GM19395 (cell line): ENCODE data around the gene GAK.

Experiments
- ATAC-seq: cut with Tn5 transposase; IDR thresholded peaks from one replicate; pipeline ENCODE4 v1.9.1; 2021; ENCODE audit warnings: mild to moderate bottlenecking, moderate library complexity; ENCODE audit not compliant: unreplicated experiment

The GAK gene

DNA sequence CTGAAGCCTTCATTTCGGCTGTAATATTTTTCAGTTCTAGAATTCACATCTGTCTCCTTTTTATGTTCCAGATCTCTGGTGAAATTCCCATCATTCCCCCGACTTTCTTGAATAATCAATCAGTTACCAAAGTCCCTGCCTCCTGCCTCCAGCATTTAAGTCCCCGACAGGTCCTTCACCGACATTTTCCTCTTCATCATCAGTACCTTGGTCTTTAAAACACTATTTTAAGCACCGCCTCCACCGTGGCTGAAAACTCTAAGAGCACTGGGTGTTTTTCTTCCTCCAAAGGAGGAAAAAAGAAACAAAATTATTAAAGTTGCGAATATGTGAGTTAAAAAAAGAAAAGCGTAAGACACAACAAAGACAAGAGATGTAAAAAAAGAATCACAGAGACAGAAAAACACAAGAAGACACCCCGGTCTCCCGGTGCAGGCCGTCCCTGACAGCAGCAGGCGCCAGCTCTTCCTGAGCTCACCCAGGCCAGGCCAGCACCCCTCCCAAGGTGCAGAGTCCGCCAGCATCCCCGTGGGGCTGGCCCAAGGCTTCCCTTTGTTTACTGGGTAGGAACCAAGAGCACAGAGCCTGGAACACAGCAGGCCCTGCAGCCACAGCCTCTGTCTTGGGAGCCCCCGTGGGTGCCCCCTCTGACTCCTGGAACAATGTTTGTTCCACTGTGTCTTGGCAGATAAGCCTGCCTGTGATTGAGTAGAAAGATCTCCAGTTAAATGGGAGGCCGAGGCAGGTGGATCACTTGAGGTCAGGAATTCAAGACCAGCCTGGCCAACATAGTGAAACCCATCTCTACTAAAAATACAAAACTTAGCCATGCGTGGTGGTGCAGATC lies 56.9 kb downstream of the GAK start:
- ATAC-seq, result no peak

DNA sequence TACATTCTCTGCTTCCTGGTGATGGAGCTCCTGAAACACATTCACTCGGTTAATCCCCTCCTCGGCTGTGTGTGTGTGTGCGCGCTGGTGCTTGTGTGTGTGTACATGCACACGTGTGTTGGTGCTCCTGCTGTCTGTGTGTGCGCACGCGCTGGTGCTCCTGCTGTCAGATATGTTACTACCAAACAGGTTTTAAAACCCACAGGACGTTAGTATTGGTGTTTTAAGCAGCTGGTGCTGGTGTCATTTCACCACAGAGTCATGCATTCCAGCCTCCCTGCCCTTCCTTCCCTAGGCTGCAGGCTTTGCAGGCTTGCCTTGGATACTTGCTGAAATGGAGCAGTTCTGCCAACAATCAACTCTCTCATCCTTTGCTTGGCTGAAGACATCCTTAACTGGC lies 58.1 kb downstream of the GAK start:
- ATAC-seq, result no peak

DNA sequence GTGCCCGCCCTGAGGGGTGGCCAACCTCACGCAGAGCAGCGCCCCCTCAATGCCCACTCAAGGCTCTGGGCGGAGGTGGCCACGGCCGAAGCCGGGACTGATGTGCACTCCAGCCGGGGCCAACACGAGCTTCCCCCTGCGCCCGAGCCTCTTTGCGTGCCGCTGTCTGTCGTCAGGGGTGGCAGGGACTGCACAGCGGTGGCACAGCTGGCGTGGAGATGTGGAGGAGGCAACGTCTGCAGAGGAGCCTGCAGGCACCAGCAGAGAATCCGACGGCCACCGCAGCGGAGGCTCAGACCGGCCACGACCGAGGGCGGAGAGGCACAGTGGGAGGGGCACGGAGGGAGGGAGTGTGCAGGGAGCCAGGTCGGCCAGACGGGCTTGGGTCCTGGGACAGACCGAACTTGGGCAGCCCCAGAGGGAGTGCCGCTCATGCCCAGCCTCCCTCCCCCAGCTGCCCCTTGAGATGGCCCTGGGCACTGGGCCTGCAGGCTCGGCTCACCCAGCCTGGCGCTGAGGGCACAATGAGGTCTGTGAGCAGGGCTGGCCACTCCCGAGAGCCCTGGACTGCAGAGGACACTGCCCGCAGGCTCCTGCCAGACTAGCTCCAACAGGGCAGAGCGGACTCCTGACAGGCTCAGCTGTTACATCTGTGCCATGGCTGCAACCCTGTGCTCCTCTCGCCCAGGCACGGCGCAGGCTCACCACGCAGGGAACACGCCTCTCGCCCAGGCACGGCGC lies 59.7 kb downstream of the GAK start:
- ATAC-seq, result no peak

DNA sequence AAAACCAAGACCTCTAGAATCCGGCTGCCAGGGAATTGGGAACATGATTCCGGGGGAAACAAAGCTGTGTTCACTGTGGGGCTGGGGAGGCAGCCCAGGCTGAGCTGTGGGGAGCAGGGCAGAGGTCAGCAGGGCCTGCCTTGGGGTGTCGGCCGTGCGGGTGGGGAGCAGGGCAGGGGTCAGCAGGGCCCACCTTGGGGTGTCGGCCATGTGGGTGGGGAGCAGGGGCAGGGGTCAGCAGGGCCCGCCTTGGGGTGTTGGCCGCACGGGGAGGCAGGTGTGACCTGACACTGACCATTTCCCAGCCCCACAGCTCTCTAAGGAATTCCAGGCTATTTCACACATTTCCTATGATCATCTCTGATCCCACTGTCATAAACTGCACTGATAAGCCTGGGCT lies 60.6 kb downstream of the GAK start:
- ATAC-seq, result no peak

DNA sequence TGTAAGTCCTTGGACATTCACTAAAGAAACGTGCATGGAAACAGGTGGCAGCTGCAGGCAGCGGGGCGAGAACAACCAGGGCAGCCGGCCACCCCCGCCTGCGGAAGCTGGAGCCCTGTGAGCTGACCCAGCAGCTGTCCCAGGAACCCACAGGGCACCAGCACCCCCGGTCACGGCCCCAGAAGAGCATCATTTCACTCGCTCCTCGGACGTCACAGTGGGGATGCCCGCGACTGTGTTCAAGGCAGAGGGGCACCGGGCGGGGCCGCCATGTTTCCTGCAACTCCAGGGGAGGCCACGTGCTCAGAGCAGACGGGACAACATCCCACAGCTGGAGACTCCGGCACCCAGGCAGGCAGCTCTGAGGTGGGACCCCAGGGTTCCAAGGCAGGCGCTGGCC lies 61.2 kb downstream of the GAK start:
- no peak for ATAC-seq

DNA sequence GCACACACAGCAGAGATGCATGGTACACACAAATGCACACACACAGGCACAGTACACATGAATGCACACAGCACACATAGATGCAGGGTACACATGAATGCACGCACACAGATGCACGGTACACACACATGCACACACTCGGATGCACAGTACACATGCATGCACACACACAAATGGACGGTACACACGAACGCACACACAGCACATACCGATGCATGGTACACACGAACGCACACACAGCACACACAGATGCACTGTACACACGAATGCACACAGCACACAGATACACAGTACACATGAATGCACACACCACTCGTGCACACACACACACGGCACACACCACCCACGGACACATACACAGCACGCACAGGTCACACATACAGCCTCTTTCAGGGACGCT lies 62.3 kb downstream of the GAK start:
- no peak for ATAC-seq

DNA sequence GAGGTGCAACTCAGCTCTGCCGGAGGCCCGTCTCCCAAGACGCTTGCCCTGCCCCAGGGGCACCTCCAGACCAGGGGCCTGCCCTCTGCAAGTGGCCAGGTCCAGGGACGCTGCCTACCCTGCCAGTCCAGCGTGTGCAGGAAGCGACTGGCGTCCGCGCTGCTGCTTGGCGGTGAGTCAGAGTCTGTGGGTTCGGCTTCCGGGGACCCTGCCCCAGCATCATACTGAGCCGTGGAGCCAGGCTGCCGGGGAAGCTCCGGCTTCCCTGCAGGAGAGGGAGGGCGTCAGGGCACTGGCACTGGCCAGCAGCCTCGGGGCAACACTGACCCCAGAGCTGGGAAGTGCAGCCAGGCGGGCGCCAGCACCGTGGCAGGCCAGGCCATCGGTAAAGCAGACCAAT lies 63.7 kb downstream of the GAK start:
- ATAC-seq, result no peak

DNA sequence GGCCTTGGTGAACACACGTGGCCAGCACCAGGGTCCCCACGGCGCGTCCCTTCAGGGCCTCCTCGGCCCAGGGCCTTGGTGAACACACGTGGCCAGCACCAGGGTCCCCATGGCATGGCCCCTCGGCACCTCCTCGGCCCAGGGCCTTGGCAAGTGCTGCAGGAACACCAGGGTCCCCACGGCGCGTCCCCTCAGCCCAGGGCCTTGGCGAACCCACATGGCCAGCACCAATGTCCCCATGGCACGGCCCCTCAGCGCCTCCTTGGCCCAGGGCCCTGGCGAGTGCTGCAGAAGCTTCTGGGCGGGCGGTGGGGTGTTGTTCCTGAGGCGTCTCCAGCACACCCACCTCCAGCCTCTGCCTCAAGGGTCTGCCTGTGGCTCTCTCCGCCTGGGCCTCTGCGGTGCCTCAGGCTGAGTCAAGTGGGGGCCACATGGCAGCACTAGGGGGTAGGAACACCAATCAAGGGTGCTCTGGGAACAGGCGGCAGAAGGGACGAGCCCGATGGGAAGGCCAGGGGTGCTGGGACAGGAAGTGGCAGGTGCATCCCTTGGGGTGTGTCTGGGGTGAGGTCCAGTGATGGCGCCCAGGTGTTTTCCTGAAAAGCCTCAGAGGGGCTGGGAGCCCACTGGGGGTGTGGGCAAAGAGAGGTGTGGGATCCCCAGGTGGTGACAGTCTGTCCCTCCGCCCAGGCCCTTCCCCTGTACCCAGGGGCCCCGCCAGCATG lies 64.4 kb downstream of the GAK start:
- no peak for ATAC-seq

DNA sequence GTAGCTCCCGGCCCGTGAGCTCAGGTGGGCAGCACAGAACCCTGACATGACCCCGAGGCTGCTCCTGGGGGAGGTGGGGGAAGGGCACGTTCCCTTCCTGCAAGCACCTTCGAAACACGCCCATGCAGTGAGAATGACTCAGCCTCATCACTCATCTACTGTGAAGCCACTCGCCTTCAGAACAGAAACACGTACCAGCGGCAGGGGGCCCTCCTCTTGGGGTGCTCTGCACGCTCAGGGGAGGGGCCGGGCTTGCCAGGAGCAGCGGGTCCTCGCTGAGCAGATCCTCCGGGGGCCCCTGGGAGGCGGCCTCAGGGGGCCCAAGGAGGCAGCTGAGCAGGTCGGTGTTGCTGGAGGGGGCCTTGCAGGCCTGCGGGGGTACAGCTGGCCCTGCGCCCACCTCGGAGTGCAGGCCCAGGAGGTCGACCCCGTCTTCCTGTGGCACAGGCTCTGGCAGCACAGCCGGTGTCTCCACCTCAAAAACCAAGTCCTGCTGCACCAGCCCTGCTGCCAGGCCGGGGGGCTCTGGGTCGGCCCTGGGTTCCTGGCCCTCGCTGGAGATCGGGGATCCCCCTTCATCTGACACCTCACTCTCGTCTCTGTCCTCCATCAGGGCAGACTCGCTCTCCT lies 65.2 kb downstream of the GAK start:
- ATAC-seq, result no peak

DNA sequence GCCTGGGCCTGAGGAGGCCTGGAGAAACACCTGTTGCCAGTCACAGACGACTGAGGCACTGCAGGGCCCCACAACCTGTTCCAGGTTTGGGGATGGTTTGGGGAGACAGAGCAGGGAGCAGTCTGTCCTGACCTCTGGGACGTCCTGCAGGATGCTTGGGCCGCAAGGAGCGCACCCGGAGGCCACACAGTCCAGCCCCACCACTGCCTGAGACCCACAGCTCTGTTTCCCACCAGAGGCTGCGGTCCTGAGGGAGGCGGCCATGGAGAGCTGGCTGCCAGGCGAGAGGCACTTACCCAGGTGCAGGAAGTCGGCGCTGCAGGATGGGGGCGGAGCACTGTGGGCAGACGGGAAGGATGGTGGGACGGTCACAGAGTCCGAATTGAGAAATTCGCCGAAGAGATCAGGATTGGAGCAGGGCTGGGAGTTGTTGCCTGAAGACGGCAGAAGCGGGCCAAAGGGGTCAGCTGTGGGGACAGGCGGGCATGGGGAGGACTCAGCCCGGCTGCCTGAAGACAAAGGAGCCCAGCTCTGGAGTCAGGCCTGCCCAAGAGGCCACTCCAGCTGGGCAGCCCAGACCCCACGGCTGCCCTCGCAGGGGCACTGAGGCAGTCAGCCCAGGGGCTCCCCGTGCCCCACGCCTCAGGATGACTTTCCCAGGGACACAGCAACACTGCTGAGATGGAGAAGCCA lies 65.9 kb downstream of the GAK start:
- no peak for ATAC-seq

DNA sequence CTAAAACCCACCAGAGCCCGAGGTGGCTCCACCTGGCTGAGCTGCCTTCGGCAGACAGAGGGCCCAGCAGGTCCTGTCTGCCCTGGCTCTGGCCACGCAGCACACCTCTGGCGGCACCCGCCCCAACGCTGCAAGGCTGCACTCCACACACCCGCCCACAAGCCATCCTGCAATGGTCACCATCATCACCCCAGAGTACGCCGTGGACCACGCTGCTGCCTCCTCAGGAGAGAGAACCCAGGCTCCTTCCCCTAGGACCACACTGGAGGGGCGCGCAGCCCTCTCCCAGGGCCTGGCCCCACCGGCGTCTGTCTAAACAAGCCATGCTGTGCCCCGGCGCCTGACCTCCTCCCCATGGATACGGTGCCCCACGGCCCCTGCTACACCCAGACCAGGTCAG lies 66.5 kb downstream of the GAK start:
- ATAC-seq, result no peak

DNA sequence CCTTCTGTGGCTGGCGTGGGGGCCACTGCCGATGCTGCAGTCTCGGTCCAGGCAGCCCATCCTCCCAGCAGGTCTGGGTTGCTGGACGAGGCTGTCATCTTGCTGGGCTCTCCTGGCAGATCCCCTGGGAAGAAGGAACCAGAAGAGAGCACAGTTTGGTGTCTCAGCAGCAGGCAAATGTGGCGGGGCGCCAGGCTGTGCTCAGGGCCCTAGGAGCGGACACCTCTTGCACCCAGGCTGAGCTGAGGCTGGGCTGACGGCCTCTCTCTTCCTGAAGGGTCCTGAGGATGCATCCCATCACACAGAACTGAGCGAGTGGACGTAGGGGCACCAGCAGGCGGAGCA lies 67.0 kb downstream of the GAK start:
- ATAC-seq, result no peak

DNA sequence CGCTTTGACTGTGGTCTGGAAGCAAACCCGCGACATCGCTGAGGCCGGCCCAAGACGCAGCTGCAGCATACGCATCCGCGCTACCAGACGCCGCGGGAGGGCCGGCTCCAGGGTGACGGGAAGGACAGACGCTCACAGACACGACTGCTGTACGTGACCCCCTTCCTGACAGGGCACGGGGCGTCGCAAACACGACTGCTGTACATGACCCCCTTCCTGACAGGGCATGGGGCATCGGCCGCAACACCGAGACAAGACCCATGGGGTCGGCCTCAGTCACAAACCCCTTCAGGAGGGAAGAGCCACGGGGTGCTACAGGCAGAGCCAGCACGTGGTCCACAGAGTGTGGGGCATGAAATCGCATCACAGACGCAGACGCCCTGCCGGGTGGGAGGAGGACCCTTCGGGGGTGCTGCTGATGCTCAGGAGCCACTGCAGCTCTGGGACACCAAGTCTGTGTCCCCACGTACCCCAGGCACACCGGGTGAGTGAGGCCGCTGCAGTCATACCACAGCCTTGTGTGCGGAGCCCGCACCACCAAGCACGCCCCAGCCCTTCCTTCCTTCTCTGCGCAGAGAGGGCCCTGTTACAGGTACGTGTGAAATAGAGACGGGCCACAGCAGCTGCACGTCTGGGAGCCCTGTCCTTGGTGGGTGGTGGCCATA lies 67.5 kb downstream of the GAK start:
- ATAC-seq, result no peak

DNA sequence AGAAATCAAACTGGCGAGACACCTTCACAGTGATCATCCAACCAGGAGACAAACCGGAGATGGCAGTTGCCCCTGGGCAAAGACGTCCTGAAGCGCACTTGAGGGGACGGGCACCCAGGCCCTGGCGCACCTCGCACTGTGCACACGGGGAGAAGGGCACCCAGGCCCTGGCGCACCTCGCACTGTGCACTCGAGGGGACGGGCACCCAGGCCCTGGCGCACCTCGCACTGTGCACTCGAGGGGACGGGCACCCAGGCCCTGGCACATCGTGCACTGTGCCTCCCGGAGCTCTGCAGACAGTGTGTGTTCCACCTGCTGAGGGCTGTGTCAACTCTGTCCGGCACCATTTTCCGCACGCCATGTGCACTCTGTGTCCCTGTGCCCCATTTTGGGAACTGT lies 71.6 kb downstream of the GAK start:
- ATAC-seq, result no peak

DNA sequence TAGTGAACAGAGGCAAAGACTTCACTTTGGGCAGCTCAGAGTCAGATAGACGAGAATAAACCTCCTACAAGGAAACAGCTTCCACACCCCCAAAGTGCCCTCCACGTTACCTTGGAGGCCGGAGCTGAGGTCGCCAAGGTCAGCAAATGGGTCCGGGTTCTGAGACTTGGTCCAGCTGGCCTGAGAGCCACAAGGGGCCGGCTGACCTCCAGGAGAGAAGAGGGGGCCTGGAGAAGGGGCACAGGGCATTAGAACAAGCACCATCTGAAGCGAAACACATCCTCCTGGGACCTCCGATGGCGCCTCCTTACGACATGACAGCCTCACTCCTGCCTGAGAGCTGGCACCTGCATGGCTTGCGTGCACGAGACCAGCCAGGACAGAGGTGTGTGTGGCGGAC lies 72.6 kb downstream of the GAK start:
- ATAC-seq, result no peak

DNA sequence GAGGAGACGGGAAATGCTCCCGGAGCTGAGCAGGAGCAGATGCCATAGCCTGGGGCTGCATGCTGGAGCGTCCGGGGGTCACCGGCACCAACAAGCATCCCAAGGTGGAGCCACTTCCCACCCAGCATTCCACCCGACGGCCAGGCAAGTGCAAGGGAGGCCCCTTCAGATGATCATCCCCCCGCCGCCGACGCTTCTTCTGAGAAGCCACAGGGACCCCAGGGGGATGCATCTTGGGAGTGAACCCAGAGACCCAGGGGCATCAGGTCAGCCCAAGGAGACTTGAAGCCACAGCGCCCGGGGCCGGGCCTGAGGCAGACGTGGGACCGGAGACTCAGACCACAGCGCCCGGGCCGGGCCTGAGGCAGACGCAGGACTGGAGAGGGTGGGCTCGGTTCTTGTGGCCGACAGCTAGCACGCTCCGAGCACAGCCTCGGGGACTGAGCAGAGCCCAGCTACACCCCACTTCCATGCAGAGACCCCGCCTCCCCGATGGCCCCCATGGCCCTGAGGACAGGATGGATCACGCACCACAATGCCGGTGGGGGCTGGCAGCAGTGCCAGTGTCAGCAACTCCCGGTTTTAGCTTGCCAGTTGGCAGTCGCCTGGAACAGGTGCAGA lies 73.2 kb downstream of the GAK start:
- ATAC-seq, result no peak

DNA sequence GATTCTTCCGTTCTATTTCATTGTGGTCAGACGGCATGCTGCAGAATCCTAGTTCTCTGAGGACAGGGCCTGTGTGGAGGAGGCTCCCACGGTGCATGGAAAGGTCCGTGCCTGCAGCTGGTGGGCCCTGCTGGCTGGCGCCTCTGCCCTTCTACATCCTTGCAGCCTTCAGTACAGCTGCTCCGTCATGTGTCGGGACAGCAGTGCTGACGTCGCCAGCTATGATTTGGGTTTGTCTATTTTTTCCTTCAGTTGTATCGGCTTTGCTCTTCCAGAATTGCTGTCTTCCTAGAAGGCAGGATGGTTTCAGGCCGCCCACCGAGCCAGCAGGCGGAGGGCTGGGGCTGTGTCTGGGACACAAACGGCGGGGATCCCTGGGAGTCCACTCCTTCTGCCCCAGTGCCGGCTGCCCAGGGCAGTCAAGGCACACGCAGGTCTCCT lies 74.1 kb downstream of the GAK start:
- no peak for ATAC-seq

DNA sequence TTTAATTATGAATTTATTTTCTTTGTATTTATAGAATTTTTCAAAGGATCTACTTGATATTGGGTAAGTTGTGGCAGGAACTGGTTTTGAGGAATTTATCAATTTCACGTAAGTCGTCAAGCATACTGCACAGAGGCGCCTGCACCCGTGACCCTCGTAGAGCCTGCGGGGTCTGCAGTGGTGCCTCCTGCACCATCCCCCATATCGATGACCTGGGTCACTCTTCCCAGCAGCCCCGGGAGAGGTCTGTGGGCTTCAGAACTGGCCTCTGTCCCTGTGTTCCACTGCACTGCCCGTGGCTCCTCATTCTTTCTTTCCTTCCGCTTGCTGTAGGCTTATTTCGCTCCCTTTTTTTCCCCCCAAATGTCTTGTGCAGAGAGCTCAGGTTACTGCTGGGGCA lies 74.7 kb downstream of the GAK start:
- no peak for ATAC-seq

DNA sequence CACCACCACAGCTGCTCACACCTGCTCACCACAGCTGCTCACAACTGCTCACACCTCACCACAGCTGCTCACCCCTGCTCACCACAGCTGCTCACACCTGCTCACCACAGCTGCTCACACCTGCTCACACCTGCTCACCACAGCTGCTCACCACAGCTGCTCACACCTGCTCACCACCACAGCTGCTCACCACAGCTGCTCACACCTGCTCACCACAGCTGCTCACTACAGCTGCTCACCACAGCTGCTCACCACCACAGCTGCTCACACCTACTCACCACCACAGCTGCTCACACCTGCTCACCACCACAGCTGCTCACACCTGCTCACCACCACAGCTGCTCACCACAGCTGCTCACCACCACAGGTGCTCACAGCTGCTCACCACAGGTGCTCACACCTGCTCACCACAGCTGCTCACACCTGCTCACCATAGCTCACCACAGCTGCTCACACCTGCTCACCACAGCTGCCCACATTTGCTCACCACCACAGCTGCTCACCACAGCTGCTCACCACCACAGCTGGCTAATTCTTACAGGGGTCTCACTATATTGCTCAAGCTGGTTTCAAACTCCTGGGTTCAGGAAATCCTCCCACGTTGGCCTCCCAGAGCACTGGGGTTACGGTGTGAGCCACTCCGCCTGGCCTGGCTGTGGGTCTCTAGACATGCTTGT lies 75.8 kb downstream of the GAK start:
- no peak for ATAC-seq
